CD4-positive, alpha-beta T cell treated with Interleukin-4 for 4 hours (primary cell): ENCODE results near the gene RNU1-4.
"Not testable (repeated sequence)": the region's sequence is repeated elsewhere in the genome, so short reads cannot be mapped to it uniquely, and the experiment has no call there.

Experiments
- DNase-seq: peaks from one replicate; pipeline ENCODE4 v3.0.0-alpha.2; 2020

Gene RNU1-4

GRCh38 chr1:16709659-16710087 is 30.6 kb upstream of the RNU1-4 start:
- DNase-seq = peak; percentile 34

GRCh38 chr1:16710618-16711017 is 29.7 kb upstream of the RNU1-4 start:
- DNase-seq = not testable (repeated sequence)

GRCh38 chr1:16712131-16712530 is 28.2 kb upstream of the RNU1-4 start:
- DNase-seq = not testable (repeated sequence)

GRCh38 chr1:16712582-16712981 is 27.7 kb upstream of the RNU1-4 start:
- DNase-seq = not testable (repeated sequence)

- DNase-seq = not testable (repeated sequence)
These were observed 27.3 kb upstream of the RNU1-4 start for GRCh38 chr1:16712984-16713383.

- not testable (repeated sequence) for DNase-seq
These were observed 26.8 kb upstream of the RNU1-4 start for GRCh38 chr1:16713480-16713879.

GRCh38 chr1:16716691-16717335 is 23.5 kb upstream of the RNU1-4 start:
- DNase-seq = no peak

- DNase-seq = no peak
These were observed 22.8 kb upstream of the RNU1-4 start for GRCh38 chr1:16717336-16718098.

- DNase-seq = not testable (repeated sequence)
These were observed 22.0 kb upstream of the RNU1-4 start for GRCh38 chr1:16718099-16718907.

- DNase-seq = no peak
These were observed 21.3 kb upstream of the RNU1-4 start for GRCh38 chr1:16718908-16719533.

- no peak for DNase-seq
These were observed 20.6 kb upstream of the RNU1-4 start for GRCh38 chr1:16719571-16720350.

- no peak for DNase-seq
These were observed 19.7 kb upstream of the RNU1-4 start for GRCh38 chr1:16720351-16721223.

- no peak for DNase-seq
These were observed 18.3 kb upstream of the RNU1-4 start for GRCh38 chr1:16721871-16722641.

- no peak for DNase-seq
These were observed 15.4 kb upstream of the RNU1-4 start for GRCh38 chr1:16724718-16725438.

GRCh38 chr1:16725439-16726245 is 14.7 kb upstream of the RNU1-4 start:
- not testable (repeated sequence) for DNase-seq

- DNase-seq = peak; percentile 55
These were observed 12.9 kb upstream of the RNU1-4 start for GRCh38 chr1:16727190-16728111.

GRCh38 chr1:16728243-16728949 is 11.9 kb upstream of the RNU1-4 start:
- DNase-seq = not testable (repeated sequence)
